Measurements from ENCODE around the gene SYNPO2L. TPM values are rescaled to one million over a fixed set of nuclear protein-coding genes. Genes with fewer than 3 reads are reported as not detected.
A peak's percentile ranks its signal among the peaks of the same experiment; 100 is the strongest.

SYNPO2L gene
- total and polyA plus RNA-seq, 2 donors (not counting 1 experiment from before 2014, with no cell fraction given): 0.07 TPM; not detected in 1

GRCh38 chr10:73625884-73626752, 29.7 kb downstream of the SYNPO2L start:
- H3K27ac Mint-ChIP-seq: peak overlapping the region; percentile 97
- Histone ChIP-seq H3K27ac (ENCODE audit: low read length in 2 of 2) (peak overlapping the region; percentile 70 to 92), H3K9ac (ENCODE audit: low read length) (peak overlapping the region; percentile 99), H3K4me3 (ENCODE audit: control extremely low read depth in 1 of 5, extremely low read depth in 1 of 5, insufficient read depth in 1 of 5, low read depth in 2 of 5, low read length in 4 of 5) (peak overlapping the region; percentile 71 to 97 (median 90)), H3K9me3 (ENCODE audit: control extremely low read depth in 1 of 3, control insufficient read depth in 2 of 3, insufficient read depth in 1 of 3, low read length in 2 of 3) (no peaks in the 10 kb centered on the region), H3K4me2 (replicated peaks; ENCODE audit: low read depth, low read length, poor library complexity, severe bottlenecking) (peak overlapping the region; percentile 90), H3K27me3 (replicated peaks in 1 of 4; ENCODE audit: control extremely low read depth in 1 of 4, control insufficient read depth in 3 of 4, insufficient read depth in 4 of 4, low read length in 3 of 4) (no peaks in the 10 kb centered on the region), H3K79me2 (ENCODE audit: control insufficient read depth, insufficient read depth, low read length) (peaks cover 9% of the 10 kb centered on the region), H3K4me1 (ENCODE audit: control insufficient read depth in 2 of 2, insufficient read depth in 2 of 2, low read length in 2 of 2) (peaks cover 11% of the 10 kb centered on the region in 2 donors), H3K36me3 (replicated peaks in 1 of 2; ENCODE audit: control extremely low read depth in 1 of 2, control insufficient read depth in 1 of 2, extremely low read depth in 1 of 2, insufficient read depth in 2 of 2, low read length in 1 of 2) (no peaks in the 10 kb centered on the region), H2AFZ (ENCODE audit: insufficient read depth, low read depth, low read length, poor library complexity, severe bottlenecking) (peak overlapping the region; percentile 100), H4K20me1 (ENCODE audit: control insufficient read depth, insufficient read depth, low read length, poor library complexity, severe bottlenecking) (no peaks in the 10 kb centered on the region)
- TF ChIP-seq, protein P1, sequence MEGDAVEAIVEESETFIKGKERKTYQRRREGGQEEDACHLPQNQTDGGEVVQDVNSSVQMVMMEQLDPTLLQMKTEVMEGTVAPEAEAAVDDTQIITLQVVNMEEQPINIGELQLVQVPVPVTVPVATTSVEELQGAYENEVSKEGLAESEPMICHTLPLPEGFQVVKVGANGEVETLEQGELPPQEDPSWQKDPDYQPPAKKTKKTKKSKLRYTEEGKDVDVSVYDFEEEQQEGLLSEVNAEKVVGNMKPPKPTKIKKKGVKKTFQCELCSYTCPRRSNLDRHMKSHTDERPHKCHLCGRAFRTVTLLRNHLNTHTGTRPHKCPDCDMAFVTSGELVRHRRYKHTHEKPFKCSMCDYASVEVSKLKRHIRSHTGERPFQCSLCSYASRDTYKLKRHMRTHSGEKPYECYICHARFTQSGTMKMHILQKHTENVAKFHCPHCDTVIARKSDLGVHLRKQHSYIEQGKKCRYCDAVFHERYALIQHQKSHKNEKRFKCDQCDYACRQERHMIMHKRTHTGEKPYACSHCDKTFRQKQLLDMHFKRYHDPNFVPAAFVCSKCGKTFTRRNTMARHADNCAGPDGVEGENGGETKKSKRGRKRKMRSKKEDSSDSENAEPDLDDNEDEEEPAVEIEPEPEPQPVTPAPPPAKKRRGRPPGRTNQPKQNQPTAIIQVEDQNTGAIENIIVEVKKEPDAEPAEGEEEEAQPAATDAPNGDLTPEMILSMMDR (IDR thresholded peaks at IDR 0.05): no peak
- no peak for TF ChIP-seq EZH2 (IDR thresholded peaks at IDR 0.05; ENCODE audit: borderline replicate concordance, insufficient read depth, low read depth, low read length, poor library complexity, severe bottlenecking)
- peak overlapping the region; percentile 98 for H3K4me3 Mint-ChIP-seq
- H3K9me3 Mint-ChIP-seq (ENCODE audit: insufficient read depth): no peaks in the 10 kb centered on the region
- no peaks in the 10 kb centered on the region for H3K27me3 Mint-ChIP-seq
- ChIA-PET CTCF (interaction anchor here (1.2 to 2.5 kb wide), 2 partner anchors 17 to 18 kb away, joined by 4 to 14 read pairs; no protein-coding TSS in a partner anchor), POLR2A (interaction anchor here (0.6 to 1.6 kb wide), 7 partner anchors 19 to 458 kb away, joined by 3 to 9 read pairs (median 4); partner anchors contain the start of gene MRPS16)
- intact Hi-C loops (cut with micrococcal nuclease): loop anchor here (1.0 to 10.0 kb wide), 7 partner anchors 18 to 249 kb away; partner anchors contain the start of genes ANXA7, CAMK2G, PPP3CB and SEC24C
- peak; percentile 91 for ATAC-seq (ENCODE audit: low read depth)
- peak; percentile 96 for DNase-seq
- WGBS (ENCODE audit: insufficient coverage): under 1% methylated on average over 30 of the region's 42 CpGs
- H3K4me1 Mint-ChIP-seq: peaks cover 16% of the 10 kb centered on the region
